ENCODE data around the gene IZUMO4. TPM values are rescaled to one million over a fixed set of nuclear protein-coding genes. Genes with fewer than 3 reads are reported as not detected.
A peak's percentile ranks its signal among the peaks of the same experiment; 100 is the strongest.

The IZUMO4 gene
- 2.2 TPM for total RNA-seq

DNA sequence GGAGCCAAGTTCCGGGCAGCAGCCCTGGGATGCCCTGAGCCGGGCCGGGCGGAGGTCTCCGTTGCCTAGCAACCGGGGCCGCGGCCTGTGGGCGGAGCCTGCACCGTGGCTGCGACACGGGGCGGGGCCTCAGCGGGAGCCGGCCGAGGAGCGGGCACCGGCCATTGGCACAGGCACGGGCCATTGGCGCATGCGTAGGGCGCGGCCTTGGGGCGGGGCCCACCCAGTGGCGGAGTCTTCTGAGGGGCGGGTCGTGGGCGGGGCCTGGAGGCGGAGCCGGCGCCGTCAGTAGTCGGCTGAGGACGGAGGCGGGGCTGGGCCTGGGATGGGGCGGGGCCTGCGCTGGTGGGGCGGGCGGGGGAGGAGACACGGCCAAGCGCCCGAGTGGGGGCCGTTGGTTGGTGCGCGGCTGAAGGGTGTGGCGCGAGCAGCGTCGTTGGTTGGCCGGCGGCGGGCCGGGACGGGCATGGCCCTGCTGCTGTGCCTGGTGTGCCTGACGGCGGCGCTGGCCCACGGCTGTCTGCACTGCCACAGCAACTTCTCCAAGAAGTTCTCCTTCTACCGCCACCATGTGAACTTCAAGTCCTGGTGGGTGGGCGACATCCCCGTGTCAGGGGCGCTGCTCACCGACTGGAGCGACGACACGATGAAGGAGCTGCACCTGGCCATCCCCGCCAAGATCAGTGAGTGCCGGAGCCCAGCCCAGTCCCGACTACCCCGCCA is at the start of gene IZUMO4:
IZUMO4 (plus strand) TSS at position 436 of the 723 bp plus-strand sequence; CDS start at position 467, 31 bp downstream.
- peak; percentile 97 to 100 (median 97) for DNase-seq (ENCODE audit: low read depth in 2 of 3, low spot score in 2 of 3)

GRCh38 chr19:2047076-2047448 is 49.7 kb upstream of the IZUMO4 start:
- DNase-seq (ENCODE audit: low read depth in 2 of 3, low spot score in 2 of 3) = no peak

DNA sequence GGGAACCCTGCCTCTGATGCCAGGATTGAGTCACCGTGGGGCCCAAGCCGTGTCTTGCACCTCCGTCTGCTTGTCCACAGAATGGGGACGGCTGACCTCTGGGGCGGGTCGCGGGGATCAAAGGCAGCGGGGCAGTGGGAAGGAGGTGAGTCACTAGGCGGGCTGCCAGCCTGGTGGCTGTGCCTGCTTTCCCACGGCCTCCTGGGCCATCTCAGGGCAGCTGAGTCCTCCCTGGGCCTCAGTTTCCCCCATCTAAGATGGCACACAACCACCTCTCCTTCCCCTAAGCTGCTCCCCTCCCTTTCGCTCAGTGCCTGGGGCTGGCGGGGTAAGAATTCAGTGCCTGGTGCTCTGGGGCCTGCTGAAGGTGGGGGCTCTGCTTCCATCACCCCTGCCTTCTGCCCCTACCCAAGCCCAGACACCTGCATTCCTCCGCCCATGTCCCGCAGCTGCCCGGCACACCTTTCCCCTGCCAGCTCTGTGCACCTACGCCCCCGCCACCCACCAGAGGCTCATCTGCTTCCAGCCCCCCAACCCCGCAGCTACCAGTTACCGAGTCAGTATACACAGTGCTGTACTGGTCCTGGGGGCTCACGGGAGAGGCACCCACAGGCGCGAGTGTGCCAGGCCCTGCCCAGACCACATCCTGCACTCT is 49.1 kb upstream of the IZUMO4 start:
- DNase-seq (ENCODE audit: low read depth in 2 of 3, low spot score in 2 of 3) = no peak

DNA sequence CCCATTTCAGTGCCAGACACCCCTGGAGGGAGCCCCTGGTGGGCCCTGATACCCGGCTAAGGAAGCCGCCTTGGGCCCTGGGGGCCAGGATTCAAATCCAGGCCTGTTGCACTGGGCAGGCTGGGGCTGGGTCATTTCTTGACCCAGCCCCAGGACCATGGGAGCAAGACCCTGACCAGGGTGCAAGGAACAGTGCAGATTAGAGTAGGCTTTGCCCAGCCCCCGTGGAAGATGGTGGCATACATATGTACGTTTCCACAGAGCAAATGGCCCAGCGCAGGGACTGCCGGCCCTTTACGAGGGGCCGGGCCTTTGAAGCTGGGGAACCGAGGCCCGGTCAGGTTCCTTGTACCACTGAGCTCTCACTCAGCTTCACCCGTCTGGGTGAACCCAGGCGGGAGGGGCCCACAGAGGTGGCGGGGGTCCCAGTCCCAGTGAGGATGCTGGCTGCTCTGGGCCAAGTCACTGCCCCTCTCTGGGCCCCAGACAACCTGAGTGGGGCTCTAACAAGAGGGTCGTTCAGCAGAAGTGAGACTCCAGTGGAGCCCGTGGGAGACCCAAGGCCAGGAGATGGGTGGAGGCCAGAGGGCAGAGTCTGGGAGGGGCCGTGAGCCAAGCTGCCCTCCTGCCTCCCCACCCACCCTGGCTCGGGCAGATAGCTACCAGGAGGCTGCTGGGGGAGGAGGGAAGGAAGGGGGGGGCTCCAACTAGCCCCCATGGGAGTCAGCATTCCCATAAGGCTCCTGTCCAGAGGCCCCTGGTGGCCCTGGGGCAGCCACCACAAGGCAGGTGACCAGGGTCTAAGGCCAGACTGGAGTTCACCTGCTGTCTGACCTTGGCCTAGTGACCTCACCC is 48.4 kb upstream of the IZUMO4 start:
- DNase-seq (ENCODE audit: low read depth in 2 of 3, low spot score in 2 of 3) = no peak

DNA sequence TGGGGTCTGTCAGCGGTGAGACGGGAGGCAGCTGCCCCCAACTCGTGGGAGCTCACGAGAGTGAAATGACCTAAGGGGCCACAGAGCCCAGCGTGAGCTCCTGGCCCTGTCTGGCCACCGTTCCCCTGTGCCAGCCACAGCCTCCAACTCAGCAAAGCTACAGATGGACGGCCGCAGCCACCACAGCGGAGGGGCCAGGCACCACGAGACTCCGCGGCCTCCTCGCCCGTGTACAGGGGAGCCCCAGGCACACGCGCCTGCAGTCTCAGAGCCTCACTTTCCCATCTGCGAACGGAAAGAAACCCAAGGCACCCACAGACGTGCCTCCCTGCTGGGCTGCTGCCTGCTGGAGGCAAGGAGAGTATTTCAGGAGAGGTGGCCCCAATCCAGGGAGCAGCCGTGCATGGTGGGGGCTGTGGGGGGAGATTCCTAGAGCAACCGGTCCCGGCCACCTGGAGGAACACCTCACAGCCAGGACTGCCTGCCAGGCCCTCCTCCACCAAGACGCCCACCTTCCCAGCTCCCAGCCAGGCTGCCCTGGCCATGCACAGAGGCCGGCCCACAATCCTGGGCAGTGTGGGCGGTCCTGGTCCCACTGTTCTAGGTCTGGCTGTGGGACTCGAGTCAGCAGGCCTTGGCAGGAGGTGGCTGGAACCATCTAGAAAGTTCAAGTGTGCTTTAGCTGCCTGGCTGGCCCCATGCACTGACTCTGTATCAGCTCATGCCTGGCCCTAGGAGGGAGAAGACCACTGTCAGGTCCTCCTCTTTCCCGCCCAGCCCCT is 47.6 kb upstream of the IZUMO4 start:
- no peak for DNase-seq (ENCODE audit: low read depth in 2 of 3, low spot score in 2 of 3)

- DNase-seq (ENCODE audit: low read depth in 2 of 3, low spot score in 2 of 3) = peak in 2 of 3 donors; percentile 73 to 75
Observed at GRCh38 chr19:2049741-2050348, 46.9 kb upstream of the IZUMO4 start.

- DNase-seq (ENCODE audit: low read depth in 2 of 3, low spot score in 2 of 3) = no peak
Observed at GRCh38 chr19:2050349-2050990, 46.2 kb upstream of the IZUMO4 start.

DNA sequence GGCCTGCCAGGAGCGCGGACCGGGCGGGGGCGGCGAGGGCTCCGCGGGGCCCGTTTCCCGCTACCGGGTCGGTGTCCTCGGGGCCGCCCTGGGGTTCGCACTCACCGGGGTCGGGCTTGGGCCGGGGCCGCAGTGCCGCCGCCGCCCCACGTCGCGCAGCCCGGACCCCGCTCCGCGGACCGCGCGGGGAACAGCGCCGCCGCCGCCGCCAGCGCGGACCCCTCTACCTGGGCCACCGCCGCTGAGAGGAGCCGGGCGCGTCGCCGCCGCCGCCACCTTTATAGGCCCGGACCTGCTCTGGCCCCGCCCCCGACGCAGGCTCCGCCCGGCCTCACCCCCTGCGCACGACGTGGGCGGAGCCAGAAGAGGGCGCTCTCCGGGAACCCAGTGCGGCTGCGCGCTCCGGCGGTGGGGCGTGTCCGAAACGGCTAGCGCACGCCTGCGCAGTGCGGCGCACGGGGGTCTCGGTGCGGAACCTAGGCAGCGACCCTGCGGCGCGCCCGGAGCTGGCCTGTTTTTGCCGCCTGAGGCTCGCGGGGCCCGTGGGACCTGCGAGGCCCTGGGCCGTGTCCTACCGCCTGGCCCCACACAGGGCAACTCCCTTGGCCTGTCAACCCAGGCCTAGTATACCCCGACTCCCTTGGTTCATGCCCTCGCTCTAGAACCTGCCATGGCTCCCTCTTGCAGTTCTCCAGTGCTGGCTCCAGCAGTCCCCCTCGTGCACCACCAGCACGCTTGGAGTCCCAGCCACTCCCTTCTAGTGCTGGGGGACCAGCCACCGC is 45.5 kb upstream of the IZUMO4 start, which contains the start of gene MKNK2:
MKNK2 (minus strand) TSS at position 254 of the 782 bp plus-strand sequence. CDS start 393 bp downstream, outside the sequence.
- peak; percentile 85 to 94 (median 91) for DNase-seq (ENCODE audit: low read depth in 2 of 3, low spot score in 2 of 3)

DNA sequence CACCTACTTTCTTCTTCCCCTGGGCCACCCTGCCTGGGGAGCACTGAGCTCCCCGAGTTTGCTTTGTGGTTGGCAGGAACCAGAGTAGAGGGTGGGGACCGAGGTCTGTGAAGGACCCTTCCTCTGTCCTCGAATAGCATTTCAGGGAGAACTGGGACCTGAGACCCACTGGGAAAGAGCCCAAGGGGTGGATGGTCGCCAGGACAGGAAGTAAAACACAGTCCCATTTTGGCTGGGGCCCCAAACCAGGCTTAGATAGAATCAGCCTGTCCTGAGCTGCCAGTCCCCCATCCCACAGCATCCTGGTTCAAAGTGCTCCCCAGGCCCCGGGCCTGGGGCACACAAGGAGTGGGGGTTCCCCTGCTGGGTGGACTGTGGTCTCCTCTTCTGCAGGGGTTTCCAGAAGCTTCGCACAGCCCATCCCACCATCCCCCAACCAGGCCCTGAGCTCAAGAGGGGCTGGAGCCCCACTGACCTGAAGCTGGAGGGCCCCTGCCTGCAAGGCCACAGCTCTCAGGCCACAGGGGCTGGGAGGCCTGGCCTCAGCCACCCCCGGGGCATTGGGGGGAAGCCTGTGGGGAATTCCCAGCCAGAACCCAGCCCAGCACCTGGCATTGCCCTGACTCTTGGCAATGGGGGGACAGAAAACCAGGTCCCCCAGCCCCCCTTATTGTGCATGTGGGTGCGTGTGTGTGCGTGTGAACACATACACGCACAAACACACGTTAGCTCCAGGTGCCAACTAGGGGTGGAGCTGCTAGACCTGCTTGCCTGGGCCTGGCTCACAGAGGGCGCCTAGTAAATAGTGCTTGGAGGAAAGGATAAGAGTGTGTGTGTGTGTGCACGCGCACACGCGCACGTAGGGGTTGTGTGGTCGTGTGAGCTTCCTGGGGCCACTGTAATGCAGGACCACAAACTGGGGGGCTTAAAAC is 44.7 kb upstream of the IZUMO4 start:
- peak in 1 of 3 donors; percentile 59 for DNase-seq (ENCODE audit: low read depth in 2 of 3, low spot score in 2 of 3)

- no peak for DNase-seq (ENCODE audit: low read depth in 2 of 3, low spot score in 2 of 3)
Observed at GRCh38 chr19:2053601-2054389, 42.9 kb upstream of the IZUMO4 start.

DNA sequence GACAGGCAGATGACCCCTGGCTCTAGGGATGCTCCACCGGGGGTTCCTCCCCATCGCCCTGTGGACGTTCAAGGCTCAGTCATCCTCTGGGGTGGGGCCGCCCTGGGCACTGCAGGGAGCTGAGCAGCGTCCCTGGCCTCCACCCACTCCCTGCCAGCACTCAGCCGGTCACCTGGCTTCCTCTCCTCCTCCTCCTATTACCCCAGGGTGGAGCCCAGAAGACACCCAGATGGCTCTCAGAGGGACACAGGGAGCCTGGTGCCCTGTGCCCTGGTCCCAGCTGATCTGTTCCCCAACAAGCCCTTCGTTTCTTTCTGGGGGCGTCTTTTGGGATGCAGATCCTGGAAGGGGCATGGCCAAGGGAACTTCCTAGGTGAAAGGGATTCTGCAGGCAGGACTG is 42.0 kb upstream of the IZUMO4 start:
- no peak for DNase-seq (ENCODE audit: low read depth in 2 of 3, low spot score in 2 of 3)

GRCh38 chr19:2055931-2056836 is 40.5 kb upstream of the IZUMO4 start:
- no peak for DNase-seq (ENCODE audit: low read depth in 2 of 3, low spot score in 2 of 3)

DNA sequence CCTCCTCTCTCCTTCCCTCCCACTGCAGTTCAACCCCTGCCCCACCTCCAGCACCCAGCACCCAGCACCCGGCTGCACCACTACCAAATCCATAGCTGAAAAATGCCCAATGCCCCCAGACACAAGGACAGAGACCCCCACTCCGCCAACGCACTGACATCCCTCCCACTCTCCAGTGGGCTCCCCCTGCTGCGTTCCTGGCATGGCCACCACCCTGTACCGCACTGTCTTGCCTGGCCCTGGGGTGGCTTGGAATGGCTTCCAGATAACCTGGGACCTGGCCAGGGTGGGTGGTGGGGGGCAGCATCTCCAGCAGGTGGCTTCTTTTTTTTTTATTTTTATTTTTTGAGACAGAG is 39.9 kb upstream of the IZUMO4 start:
- no peak for DNase-seq (ENCODE audit: low read depth in 2 of 3, low spot score in 2 of 3)

DNA sequence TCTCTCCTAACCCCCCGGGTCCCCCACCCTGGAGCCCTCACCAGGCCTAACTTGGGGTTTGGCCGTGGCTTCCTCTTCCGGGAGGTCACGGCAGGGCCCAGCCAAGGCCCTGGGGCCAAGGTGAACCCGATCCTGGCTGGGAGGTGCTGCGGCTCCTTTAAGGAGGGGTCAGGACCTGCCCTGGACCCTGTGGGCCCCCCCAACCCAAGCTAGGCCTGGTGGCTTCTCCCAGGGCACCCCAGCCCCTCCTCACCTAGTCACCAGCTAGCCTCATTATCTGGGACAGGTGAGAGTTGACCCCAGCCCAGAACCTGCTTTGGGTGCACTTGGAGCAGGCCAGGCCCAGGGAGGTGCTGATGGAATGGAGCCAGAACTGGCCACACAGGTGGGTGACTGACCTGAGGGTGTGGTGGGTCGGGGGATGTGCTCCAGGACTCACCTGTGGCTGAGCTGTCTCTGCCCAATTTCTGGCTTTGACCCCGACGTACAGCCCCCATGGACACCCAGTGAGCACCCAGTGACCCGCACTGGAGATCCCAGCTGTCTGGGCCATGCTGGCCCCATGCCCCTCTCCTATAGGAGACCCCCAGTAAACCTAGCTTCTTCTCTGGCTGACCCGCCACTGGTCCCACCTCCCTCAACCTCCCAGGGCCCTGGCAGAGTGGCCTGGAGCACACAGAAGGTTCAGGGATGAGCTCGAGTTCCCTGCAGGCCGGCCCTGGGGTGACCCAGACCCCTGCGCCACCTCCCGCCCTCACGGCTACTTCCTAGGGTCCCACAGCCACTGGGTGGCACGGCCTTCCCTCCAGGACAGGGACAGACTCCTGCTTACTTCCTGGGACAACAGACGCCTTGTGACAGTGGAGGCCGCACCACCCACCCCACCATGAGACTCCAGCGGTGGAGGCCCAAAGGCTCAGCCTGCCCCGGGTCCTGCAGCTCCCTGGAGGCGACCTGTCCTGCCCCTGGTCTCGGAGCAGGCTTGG is 38.9 kb upstream of the IZUMO4 start:
- no peak for DNase-seq (ENCODE audit: low read depth in 2 of 3, low spot score in 2 of 3)

Data from hematopoietic multipotent progenitor cell (in vitro differentiated cells).